Neural progenitor cell (in vitro differentiated cells): ENCODE data around the gene CACNG7. TPM values are rescaled to one million over a fixed set of nuclear protein-coding genes. Genes with fewer than 3 reads are reported as not detected.

ENCODE experiments used
- DNase-seq: peaks from one replicate; pipeline ENCODE4 v3.0.0-alpha.2; 2016; ENCODE audit warnings: low spot score
- H2AFZ ChIP-seq: fragments of 200-600 bp; sonication (generic); replicated peaks from 2 replicates; pipeline ENCODE4 v1.6.1; 2016; ENCODE audit warnings: antibody characterized with exemption
- H3F3A ChIP-seq: fragments of 200-600 bp; sonication (generic); 2 replicates; pipeline ENCODE4 v1.6.1; 2016; ENCODE audit warnings: antibody characterized with exemption, low read depth
- H3K27ac ChIP-seq: fragments of 200-600 bp; sonication (generic); 2 replicates; pipeline ENCODE4 v1.5.1; 2016; ENCODE audit warnings: mild to moderate bottlenecking
- H3K27me3 ChIP-seq: fragments of 200-600 bp; sonication (generic); 2 replicates; pipeline ENCODE4 v1.6.1; 2016; ENCODE audit warnings: mild to moderate bottlenecking, moderate library complexity
- H3K36me3 ChIP-seq: fragments of 200-600 bp; sonication (generic); 2 replicates; pipeline ENCODE4 v1.5.1; 2016
- H3K4me1 ChIP-seq: fragments of 200-600 bp; sonication (generic); 2 replicates; pipeline ENCODE4 v1.6.1; 2016; ENCODE audit warnings: mixed run types
- H3K4me2 ChIP-seq: fragments of 200-600 bp; sonication (generic); 2 replicates; pipeline ENCODE4 v1.6.1; 2016
- H3K4me3 ChIP-seq: fragments of 200-600 bp; sonication (generic); 2 replicates; pipeline ENCODE4 v1.5.1; 2016
- H3K79me2 ChIP-seq: fragments of 200-600 bp; sonication (generic); 2 replicates; pipeline ENCODE4 v1.6.1; 2016; ENCODE audit warnings: low read depth
- H3K9ac ChIP-seq: fragments of 200-600 bp; sonication (generic); 2 replicates; pipeline ENCODE4 v1.6.1; 2016
- H3K9me3 ChIP-seq: fragments of 200-600 bp; sonication (generic); 2 replicates; pipeline ENCODE4 v1.5.1; 2016; ENCODE audit warnings: low read depth
- H4K20me1 ChIP-seq: fragments of 200-600 bp; sonication (generic); 2 replicates; pipeline ENCODE4 v1.6.1; 2016; ENCODE audit warnings: low read depth
- H3K27ac Mint-ChIP-seq: 3 replicates; pipeline ENCODE4 v1.8.0; 2021; ENCODE audit warnings: mixed read lengths
- H3K27me3 Mint-ChIP-seq: 2 replicates; pipeline ENCODE4 v1.8.0; 2022; ENCODE audit warnings: low read depth, mild to moderate bottlenecking, inconsistent platforms, moderate library complexity, mixed read lengths; ENCODE audit not compliant: insufficient read depth
- H3K36me3 Mint-ChIP-seq: 3 replicates; pipeline ENCODE4 v1.8.0; 2021; ENCODE audit warnings: mixed read lengths
- H3K4me1 Mint-ChIP-seq: 3 replicates; pipeline ENCODE4 v1.8.0; 2021; ENCODE audit warnings: mixed read lengths
- H3K4me3 Mint-ChIP-seq: 3 replicates; pipeline ENCODE4 v1.8.0; 2021; ENCODE audit warnings: mild to moderate bottlenecking, moderate library complexity, mixed read lengths
- H3K9me3 Mint-ChIP-seq: 3 replicates; pipeline ENCODE4 v1.8.0; 2020; ENCODE audit warnings: mixed read lengths
- CTCF ChIP-seq: fragments of 200-600 bp; sonication (generic); IDR thresholded peaks from 2 replicates; pipeline ENCODE4 v1.5.1; 2017; ENCODE audit warnings: antibody characterized with exemption, mild to moderate bottlenecking
- EZH2 ChIP-seq: fragments of 200-600 bp; sonication (generic); IDR thresholded peaks from 2 replicates; pipeline ENCODE4 v1.6.1; 2017; ENCODE audit warnings: antibody characterized with exemption, mild to moderate bottlenecking, moderate library complexity
- EZH2phosphoT487 ChIP-seq: fragments of 200-600 bp; sonication (generic); IDR thresholded peaks from 2 replicates; pipeline ENCODE4 v1.6.1; 2017; ENCODE audit warnings: antibody characterized with exemption
- total RNA-seq: library from RNA; depleted of rRNA; stranded (reverse); fragments of >200 nt; gene quantifications from 2 replicates; pipeline ENCODE4 v1.2.3, GENCODE V29; 2015; ENCODE audit warnings: low replicate concordance

The CACNG7 gene
- total RNA-seq, 1 donor from 2014 or later = 6.7 TPM

- peaks cover 9% of the 10 kb centered on the region for H3K4me1 Mint-ChIP-seq
- peaks cover 5% of the 10 kb centered on the region for H3K27me3 ChIP-seq
- H3K4me3 Mint-ChIP-seq = peak overlapping the region; percentile 34
- no peak overlapping the region for H3K9ac ChIP-seq
- no peaks in the 10 kb centered on the region for H3K9me3 Mint-ChIP-seq
- no peak overlapping the region for H3K4me2 ChIP-seq
- H3K36me3 Mint-ChIP-seq = peaks cover 25% of the 10 kb centered on the region
- H3K27ac Mint-ChIP-seq = no peak overlapping the region
- H3K36me3 ChIP-seq = no peaks in the 10 kb centered on the region
- no peak overlapping the region for H3K27ac ChIP-seq
- peaks cover 12% of the 10 kb centered on the region for H4K20me1 ChIP-seq
- no peaks in the 10 kb centered on the region for H3K9me3 ChIP-seq
- TF ChIP-seq CTCF (no peak), EZH2phosphoT487 (no peak), EZH2 (no peak)
- H3K79me2 ChIP-seq = peaks cover 10% of the 10 kb centered on the region
- H3K4me1 ChIP-seq = peaks cover 5% of the 10 kb centered on the region
- no peak overlapping the region for H3K4me3 ChIP-seq
- H3K27me3 Mint-ChIP-seq = peaks cover 3% of the 10 kb centered on the region
- no peak for DNase-seq
- H3F3A ChIP-seq = peaks cover 18% of the 10 kb centered on the region
- H2AFZ ChIP-seq = no peak overlapping the region
These were observed 32.3 kb upstream of the CACNG7 start for GRCh38 chr19:53876651-53877224.

GRCh38 chr19:53877361-53877766, 31.7 kb upstream of the CACNG7 start:
- no peak for TF ChIP-seq EZH2phosphoT487
- no peak for TF ChIP-seq CTCF
- TF ChIP-seq EZH2 = no peak
- Histone ChIP-seq H3K4me1 (peaks cover 7% of the 10 kb centered on the region), H3K4me3 (no peak overlapping the region), H3K27ac (no peak overlapping the region), H3K79me2 (peaks cover 4% of the 10 kb centered on the region), H3K9ac (no peak overlapping the region), H3K9me3 (no peaks in the 10 kb centered on the region), H3K27me3 (peaks cover 9% of the 10 kb centered on the region), H3K36me3 (no peaks in the 10 kb centered on the region), H3F3A (peaks cover 22% of the 10 kb centered on the region), H3K4me2 (no peak overlapping the region), H4K20me1 (peaks cover 11% of the 10 kb centered on the region), H2AFZ (no peak overlapping the region)
- Mint-ChIP-seq H3K4me1 (peaks cover 9% of the 10 kb centered on the region), H3K9me3 (no peaks in the 10 kb centered on the region), H3K36me3 (peaks cover 25% of the 10 kb centered on the region), H3K27me3 (peaks cover 3% of the 10 kb centered on the region), H3K4me3 (peak overlapping the region; percentile 34), H3K27ac (peak overlapping the region; percentile 9)
- DNase-seq = no peak

GRCh38 chr19:53878776-53879139, 30.3 kb upstream of the CACNG7 start:
- peaks cover 21% of the 10 kb centered on the region for H3K4me1 ChIP-seq
- H3K9ac ChIP-seq = peak overlapping the region; percentile 49
- Mint-ChIP-seq H3K4me1 (peaks cover 12% of the 10 kb centered on the region), H3K9me3 (no peaks in the 10 kb centered on the region), H3K36me3 (peaks cover 20% of the 10 kb centered on the region), H3K27me3 (peaks cover 2% of the 10 kb centered on the region), H3K27ac (peak overlapping the region; percentile 27), H3K4me3 (no peak overlapping the region)
- no peaks in the 10 kb centered on the region for H4K20me1 ChIP-seq
- no peaks in the 10 kb centered on the region for H3K36me3 ChIP-seq
- no peaks in the 10 kb centered on the region for H3K79me2 ChIP-seq
- H3F3A ChIP-seq = peaks cover 31% of the 10 kb centered on the region
- H3K4me2 ChIP-seq = peak overlapping the region; percentile 88
- peak overlapping the region; percentile 63 for H3K4me3 ChIP-seq
- peak overlapping the region; percentile 20 for H2AFZ ChIP-seq
- no peak for TF ChIP-seq EZH2
- TF ChIP-seq CTCF = no peak
- TF ChIP-seq EZH2phosphoT487 = no peak
- no peaks in the 10 kb centered on the region for H3K9me3 ChIP-seq
- no peak for DNase-seq
- H3K27me3 ChIP-seq = peaks cover 23% of the 10 kb centered on the region
- no peak overlapping the region for H3K27ac ChIP-seq
